Mesenchymal stem cell (in vitro differentiated cells and primary cell): ENCODE data around the gene AP1S1.

Experiments
- DNase-seq: peaks from one replicate; pipeline ENCODE4 v3.0.0-alpha.2; 2013
- H2AFZ ChIP-seq: one replicate; pipeline ENCODE4 v1.6.1; 2013; ENCODE audit warnings: low read depth, mild to moderate bottlenecking, control low read depth, inconsistent platforms, low read length, moderate library complexity
- H2AK5ac ChIP-seq: 2 replicates; pipeline ENCODE4 v1.6.1; 2013; ENCODE audit warnings: low read length, moderate library complexity, mild to moderate bottlenecking, inconsistent platforms; ENCODE audit not compliant: severe bottlenecking
- H2BK120ac ChIP-seq: one replicate; pipeline ENCODE4 v1.6.1; 2013; ENCODE audit warnings: low read depth, mild to moderate bottlenecking, inconsistent platforms, low read length, moderate library complexity
- H2BK12ac ChIP-seq, 2 experiments: one replicate each; pipeline ENCODE4 v1.6.1; 2013; ENCODE audit warnings: inconsistent platforms in 2 of 2, low read length in 2 of 2, mild to moderate bottlenecking in 2 of 2, moderate library complexity in 2 of 2, control low read depth in 1 of 2
- H2BK15ac ChIP-seq: one replicate; pipeline ENCODE4 v1.6.1; 2013; ENCODE audit warnings: mild to moderate bottlenecking, low read depth, inconsistent platforms; ENCODE audit not compliant: poor library complexity, severe bottlenecking
- H2BK5ac ChIP-seq: 2 replicates; pipeline ENCODE4 v1.6.1; 2013; ENCODE audit warnings: low read depth, mild to moderate bottlenecking, low read length, control low read depth, inconsistent platforms; ENCODE audit not compliant: poor library complexity, severe bottlenecking
- H3K14ac ChIP-seq, 2 experiments: one replicate each; pipeline ENCODE4 v1.6.1; 2013; ENCODE audit warnings: inconsistent platforms in 2 of 2, low read length in 2 of 2, control low read depth in 1 of 2, mild to moderate bottlenecking in 1 of 2, moderate library complexity in 1 of 2
- H3K18ac ChIP-seq, 2 experiments: one replicate each; pipeline ENCODE4 v1.6.1; 2013; ENCODE audit warnings: inconsistent platforms in 2 of 2, low read length in 2 of 2, control low read depth in 1 of 2, low read depth in 1 of 2, mild to moderate bottlenecking in 1 of 2
- H3K23ac ChIP-seq, 2 experiments: one replicate each; pipeline ENCODE4 v1.6.1; 2013; ENCODE audit warnings: inconsistent platforms in 2 of 2, low read length in 2 of 2, mild to moderate bottlenecking in 2 of 2, moderate library complexity in 2 of 2, control low read depth in 1 of 2
- H3K27ac ChIP-seq: 2 replicates; pipeline ENCODE4 v1.5.1; 2013; ENCODE audit warnings: mild to moderate bottlenecking, moderate library complexity, low read length, control low read depth, inconsistent platforms; ENCODE audit not compliant: poor library complexity, severe bottlenecking
- H3K27me3 ChIP-seq, 2 experiments: 2 replicates each; pipeline versions ENCODE4 v1.6.1 to v1.7.0; 2013; ENCODE audit warnings: low read length in 2 of 2, mild to moderate bottlenecking in 2 of 2, moderate library complexity in 2 of 2, control low read depth in 1 of 2, inconsistent platforms in 1 of 2; ENCODE audit not compliant: control insufficient read depth in 1 of 2, insufficient read depth in 1 of 2
- H3K36me3 ChIP-seq, 2 experiments: 2 replicates each; pipeline versions ENCODE4 v1.6.1 to v1.7.0; 2013; ENCODE audit warnings: low read length in 2 of 2, control low read depth in 1 of 2, inconsistent platforms in 1 of 2, low read depth in 1 of 2, mild to moderate bottlenecking in 1 of 2; ENCODE audit not compliant: insufficient read depth in 2 of 2, control insufficient read depth in 1 of 2
- H3K4ac ChIP-seq, 2 experiments: one replicate each; pipeline ENCODE4 v1.6.1; 2013; ENCODE audit warnings: inconsistent platforms in 2 of 2, low read length in 2 of 2, mild to moderate bottlenecking in 2 of 2, moderate library complexity in 2 of 2, control low read depth in 1 of 2, low read depth in 1 of 2
- H3K4me1 ChIP-seq: 2 replicates; pipeline ENCODE4 v1.6.1; 2013; ENCODE audit warnings: low read depth, low read length, control low read depth; ENCODE audit not compliant: control insufficient read depth, insufficient read depth
- H3K4me2 ChIP-seq: 2 replicates; pipeline ENCODE4 v1.6.1; 2013; ENCODE audit warnings: low read length, mild to moderate bottlenecking, inconsistent platforms; ENCODE audit not compliant: poor library complexity, severe bottlenecking
- H3K4me3 ChIP-seq, 2 experiments: 2 replicates each; pipeline versions ENCODE4 v1.5.1 to v1.7.0; 2013; ENCODE audit warnings: low read length in 2 of 2, mild to moderate bottlenecking in 2 of 2, control low read depth in 1 of 2, low read depth in 1 of 2; ENCODE audit not compliant: insufficient read depth in 1 of 2
- H3K79me1 ChIP-seq: replicated peaks from 2 replicates; pipeline ENCODE4 v1.6.1; 2013; ENCODE audit warnings: mild to moderate bottlenecking, control low read depth, low read length, inconsistent platforms; ENCODE audit not compliant: poor library complexity, severe bottlenecking
- H3K9ac ChIP-seq: 2 replicates; pipeline ENCODE4 v1.7.0; 2013; ENCODE audit warnings: mild to moderate bottlenecking, low read length, moderate library complexity
- H3K9me3 ChIP-seq: 2 replicates; pipeline ENCODE4 v1.7.0; 2013; ENCODE audit warnings: mild to moderate bottlenecking, low read length; ENCODE audit not compliant: control insufficient read depth
- H4K8ac ChIP-seq: one replicate; pipeline ENCODE4 v1.6.1; 2013; ENCODE audit warnings: inconsistent platforms, mild to moderate bottlenecking, low read length, moderate library complexity
- H4K91ac ChIP-seq: one replicate; pipeline ENCODE4 v1.6.1; 2013; ENCODE audit warnings: mild to moderate bottlenecking, low read length, inconsistent platforms
- WGBS: methylation state at CpG from one replicate; pipeline ENCODE4 v1.1.7; 2013; ENCODE audit warnings: mixed read lengths; 5-methylcytosine and 5-hydroxymethylcytosine counted together

AP1S1 gene

GRCh38 chr7:101115215-101115614 is 39.1 kb upstream of the AP1S1 start:
- peak overlapping the region; percentile 96 for H2AK5ac ChIP-seq
- no peak for DNase-seq
- no peaks in the 10 kb centered on the region for H3K9me3 ChIP-seq
- H2AFZ ChIP-seq = no peak overlapping the region
- H2BK15ac ChIP-seq = peak overlapping the region; percentile 31
- H3K4ac ChIP-seq = peak overlapping the region in 1 of 2 experiments; percentile 65
- no peaks in the 10 kb centered on the region for H3K27me3 ChIP-seq
- no peak overlapping the region for H3K27ac ChIP-seq
- no peak overlapping the region for H3K9ac ChIP-seq
- no peak overlapping the region for H3K4me2 ChIP-seq
- H3K79me1 ChIP-seq = no peaks in the 10 kb centered on the region
- H4K8ac ChIP-seq = no peak overlapping the region
- no peaks in the 10 kb centered on the region for H3K36me3 ChIP-seq
- no peak overlapping the region for H2BK5ac ChIP-seq
- H3K18ac ChIP-seq = peak overlapping the region; percentile 3 to 13
- no peak overlapping the region for H2BK120ac ChIP-seq
- no peak overlapping the region for H3K4me3 ChIP-seq
- no peak overlapping the region for H3K23ac ChIP-seq
- H3K4me1 ChIP-seq = peaks cover 33% of the 10 kb centered on the region
- H4K91ac ChIP-seq = no peak overlapping the region
- peak overlapping the region in 1 of 2 experiments; percentile 10 for H3K14ac ChIP-seq
- 83% methylated on average over 3 of the region's 3 CpGs for WGBS
- peak overlapping the region in 1 of 2 experiments; percentile 40 for H2BK12ac ChIP-seq

GRCh38 chr7:101116898-101117297 is 37.4 kb upstream of the AP1S1 start:
- Histone ChIP-seq H3K4me3 (no peak overlapping the region), H3K4me2 (no peak overlapping the region), H3K23ac (peak overlapping the region in 1 of 2 experiments; percentile 24), H2BK5ac (peak overlapping the region; percentile 90), H3K14ac (peak overlapping the region in 1 of 2 experiments; percentile 95), H2BK120ac (peak overlapping the region; percentile 81), H3K36me3 (no peaks in the 10 kb centered on the region), H3K18ac (peak overlapping the region; percentile 18 to 97), H4K8ac (peak overlapping the region; percentile 20), H3K4me1 (peaks cover 35% of the 10 kb centered on the region), H2AK5ac (peak overlapping the region; percentile 95), H3K9ac (peak overlapping the region; percentile 57), H3K79me1 (no peaks in the 10 kb centered on the region), H2AFZ (no peak overlapping the region), H3K27me3 (no peaks in the 10 kb centered on the region), H3K27ac (peak overlapping the region; percentile 98), H4K91ac (peak overlapping the region; percentile 34), H2BK15ac (peak overlapping the region; percentile 66), H2BK12ac (peak overlapping the region; percentile 22 to 100), H3K9me3 (no peaks in the 10 kb centered on the region), H3K4ac (peak overlapping the region; percentile 78 to 97)
- 71% methylated on average over 10 of the region's 10 CpGs for WGBS
- DNase-seq = no peak

- Histone ChIP-seq H3K79me1 (no peaks in the 10 kb centered on the region), H4K91ac (no peak overlapping the region), H3K4ac (no peak overlapping the region), H2BK120ac (no peak overlapping the region), H3K4me3 (no peak overlapping the region), H3K23ac (no peak overlapping the region), H2BK5ac (no peak overlapping the region), H2BK12ac (peak overlapping the region in 1 of 2 experiments; percentile 49), H3K18ac (no peak overlapping the region), H2BK15ac (no peak overlapping the region), H2AK5ac (peak overlapping the region; percentile 96), H2AFZ (no peak overlapping the region), H4K8ac (no peak overlapping the region), H3K9ac (peak overlapping the region; percentile 14), H3K27me3 (no peaks in the 10 kb centered on the region), H3K27ac (peak overlapping the region; percentile 81), H3K4me2 (no peak overlapping the region), H3K4me1 (peaks cover 34% of the 10 kb centered on the region), H3K36me3 (no peaks in the 10 kb centered on the region), H3K14ac (no peak overlapping the region), H3K9me3 (no peaks in the 10 kb centered on the region)
- 69% methylated on average over 3 of the region's 3 CpGs for WGBS
- DNase-seq = no peak
Observed at GRCh38 chr7:101118856-101119255, 35.4 kb upstream of the AP1S1 start.

GRCh38 chr7:101119876-101120275 is 34.4 kb upstream of the AP1S1 start:
- H3K4me2 ChIP-seq = no peak overlapping the region
- no peaks in the 10 kb centered on the region for H3K36me3 ChIP-seq
- no peak overlapping the region for H2BK5ac ChIP-seq
- H3K27ac ChIP-seq = peak overlapping the region; percentile 15
- peak overlapping the region; percentile 6 to 24 for H3K4ac ChIP-seq
- no peak overlapping the region for H3K14ac ChIP-seq
- H2BK12ac ChIP-seq = peak overlapping the region; percentile 91 to 94
- peak overlapping the region; percentile 97 for H2AK5ac ChIP-seq
- H3K4me1 ChIP-seq = peaks cover 28% of the 10 kb centered on the region
- peak overlapping the region; percentile 5 to 56 for H3K18ac ChIP-seq
- peak overlapping the region; percentile 62 for H2BK15ac ChIP-seq
- no peak overlapping the region for H2AFZ ChIP-seq
- H4K91ac ChIP-seq = no peak overlapping the region
- H2BK120ac ChIP-seq = no peak overlapping the region
- H3K27me3 ChIP-seq = no peaks in the 10 kb centered on the region
- no peaks in the 10 kb centered on the region for H3K9me3 ChIP-seq
- H3K4me3 ChIP-seq = no peak overlapping the region
- no peak overlapping the region for H3K23ac ChIP-seq
- H3K79me1 ChIP-seq = no peaks in the 10 kb centered on the region
- no peak overlapping the region for H4K8ac ChIP-seq
- no peak overlapping the region for H3K9ac ChIP-seq
- no peak for DNase-seq
- WGBS = 55% methylated on average over 10 of the region's 10 CpGs
